Liver (tissue), 3 donors: ENCODE measurements around the gene NKD1.

Experiments used
- HNF4A ChIP-seq, 2 donors: conservative IDR thresholded peaks; 2 replicates each; pipeline ENCODE4 v1.6.1; 2016; ENCODE audit warnings: antibody characterized with exemption in 2 of 2, mild to moderate bottlenecking in 2 of 2
- JUND ChIP-seq, 2 donors: IDR thresholded peaks; 2 replicates each; pipeline ENCODE4 v1.6.1; 2016; ENCODE audit warnings: antibody characterized with exemption in 2 of 2
- NR2F2 ChIP-seq: IDR thresholded peaks from 2 replicates; pipeline ENCODE4 v1.6.1; 2016; ENCODE audit warnings: antibody characterized with exemption
- RAD21 ChIP-seq, 2 donors: IDR thresholded peaks; 2 replicates each; pipeline ENCODE4 v1.6.1; 2016; ENCODE audit warnings: antibody characterized with exemption in 2 of 2, mild to moderate bottlenecking in 2 of 2
- TF ChIP-seq, protein P1 (sequence below): fragments of 150-350 bp; IDR thresholded peaks from 2 replicates; pipeline ENCODE4 v1.5.1; 2017; ENCODE audit warnings: improper control_type of control experiment, low read depth, low read length; ENCODE audit not compliant: missing input control
- TF ChIP-seq, protein P2 (sequence below): IDR thresholded peaks from 2 replicates; pipeline ENCODE4 v1.6.1; 2016; ENCODE audit warnings: antibody characterized with exemption
- TF ChIP-seq, protein P3 (sequence below): IDR thresholded peaks from 2 replicates; pipeline ENCODE4 v1.6.1; 2016; ENCODE audit warnings: antibody characterized with exemption
- TF ChIP-seq, protein P4 (sequence below): IDR thresholded peaks from 2 replicates; pipeline ENCODE4 v1.6.1; 2016; ENCODE audit warnings: antibody characterized with exemption
- donor health status: healthy.
- donor health status: healthy.

DNA sequence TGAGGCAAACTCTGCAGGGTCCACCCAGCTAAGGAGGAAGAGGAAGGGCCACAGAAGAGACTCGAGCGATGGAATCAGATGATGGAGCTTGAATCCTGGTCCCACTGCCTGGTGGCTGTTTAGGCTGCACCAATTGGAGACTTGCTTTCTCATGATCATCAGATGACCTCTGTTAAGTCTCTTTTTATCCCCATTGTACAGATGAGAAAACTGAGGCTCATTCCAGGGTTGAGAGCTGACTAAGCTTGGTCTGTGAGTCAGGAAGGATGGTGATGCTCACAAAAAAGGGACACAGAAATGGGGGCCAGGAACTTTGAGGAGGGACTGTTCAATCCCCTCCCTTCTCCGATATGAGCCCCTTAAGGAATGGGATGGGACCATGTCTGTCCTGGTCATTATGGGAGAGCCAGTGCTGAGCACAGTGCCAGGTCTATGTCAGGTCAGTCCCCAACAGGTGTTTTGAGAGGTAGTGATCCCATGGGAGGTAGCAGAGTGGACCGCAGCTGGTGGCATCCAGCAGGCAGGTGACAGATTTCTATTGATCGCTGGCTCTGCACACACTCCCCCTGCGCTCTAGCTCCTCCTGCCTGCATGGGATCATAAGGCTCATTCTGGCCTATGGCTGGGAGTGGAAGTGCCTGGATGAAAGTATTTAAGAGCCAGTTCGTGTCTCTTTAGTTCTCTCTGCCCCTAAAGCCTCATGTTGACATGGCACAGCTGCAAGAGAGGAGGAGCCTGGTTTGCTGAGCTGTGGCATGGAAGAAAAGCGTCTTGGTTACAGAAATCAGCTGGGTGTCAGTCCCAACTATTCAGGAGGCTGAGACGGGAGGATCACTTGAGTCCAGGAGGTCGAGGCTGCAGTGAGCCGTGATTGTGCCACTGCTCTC lies 105.7 kb downstream of the NKD1 start:
- TF ChIP-seq, protein P1, sequence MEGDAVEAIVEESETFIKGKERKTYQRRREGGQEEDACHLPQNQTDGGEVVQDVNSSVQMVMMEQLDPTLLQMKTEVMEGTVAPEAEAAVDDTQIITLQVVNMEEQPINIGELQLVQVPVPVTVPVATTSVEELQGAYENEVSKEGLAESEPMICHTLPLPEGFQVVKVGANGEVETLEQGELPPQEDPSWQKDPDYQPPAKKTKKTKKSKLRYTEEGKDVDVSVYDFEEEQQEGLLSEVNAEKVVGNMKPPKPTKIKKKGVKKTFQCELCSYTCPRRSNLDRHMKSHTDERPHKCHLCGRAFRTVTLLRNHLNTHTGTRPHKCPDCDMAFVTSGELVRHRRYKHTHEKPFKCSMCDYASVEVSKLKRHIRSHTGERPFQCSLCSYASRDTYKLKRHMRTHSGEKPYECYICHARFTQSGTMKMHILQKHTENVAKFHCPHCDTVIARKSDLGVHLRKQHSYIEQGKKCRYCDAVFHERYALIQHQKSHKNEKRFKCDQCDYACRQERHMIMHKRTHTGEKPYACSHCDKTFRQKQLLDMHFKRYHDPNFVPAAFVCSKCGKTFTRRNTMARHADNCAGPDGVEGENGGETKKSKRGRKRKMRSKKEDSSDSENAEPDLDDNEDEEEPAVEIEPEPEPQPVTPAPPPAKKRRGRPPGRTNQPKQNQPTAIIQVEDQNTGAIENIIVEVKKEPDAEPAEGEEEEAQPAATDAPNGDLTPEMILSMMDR, result peak; percentile 9
- no peak for TF ChIP-seq HNF4A (conservative IDR thresholded peaks at IDR 0.05)
- TF ChIP-seq, protein P2, sequence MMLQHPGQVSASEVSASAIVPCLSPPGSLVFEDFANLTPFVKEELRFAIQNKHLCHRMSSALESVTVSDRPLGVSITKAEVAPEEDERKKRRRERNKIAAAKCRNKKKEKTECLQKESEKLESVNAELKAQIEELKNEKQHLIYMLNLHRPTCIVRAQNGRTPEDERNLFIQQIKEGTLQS, result no peak
- TF ChIP-seq RAD21 (IDR thresholded peaks at IDR 0.05), result peak in 1 of 2 donors; percentile 33
- TF ChIP-seq, protein P3, sequence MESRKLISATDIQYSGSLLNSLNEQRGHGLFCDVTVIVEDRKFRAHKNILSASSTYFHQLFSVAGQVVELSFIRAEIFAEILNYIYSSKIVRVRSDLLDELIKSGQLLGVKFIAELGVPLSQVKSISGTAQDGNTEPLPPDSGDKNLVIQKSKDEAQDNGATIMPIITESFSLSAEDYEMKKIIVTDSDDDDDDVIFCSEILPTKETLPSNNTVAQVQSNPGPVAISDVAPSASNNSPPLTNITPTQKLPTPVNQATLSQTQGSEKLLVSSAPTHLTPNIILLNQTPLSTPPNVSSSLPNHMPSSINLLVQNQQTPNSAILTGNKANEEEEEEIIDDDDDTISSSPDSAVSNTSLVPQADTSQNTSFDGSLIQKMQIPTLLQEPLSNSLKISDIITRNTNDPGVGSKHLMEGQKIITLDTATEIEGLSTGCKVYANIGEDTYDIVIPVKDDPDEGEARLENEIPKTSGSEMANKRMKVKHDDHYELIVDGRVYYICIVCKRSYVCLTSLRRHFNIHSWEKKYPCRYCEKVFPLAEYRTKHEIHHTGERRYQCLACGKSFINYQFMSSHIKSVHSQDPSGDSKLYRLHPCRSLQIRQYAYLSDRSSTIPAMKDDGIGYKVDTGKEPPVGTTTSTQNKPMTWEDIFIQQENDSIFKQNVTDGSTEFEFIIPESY, result no peak
- no peak for TF ChIP-seq JUND (IDR thresholded peaks at IDR 0.05)
- no peak for TF ChIP-seq NR2F2
- TF ChIP-seq, protein P4, sequence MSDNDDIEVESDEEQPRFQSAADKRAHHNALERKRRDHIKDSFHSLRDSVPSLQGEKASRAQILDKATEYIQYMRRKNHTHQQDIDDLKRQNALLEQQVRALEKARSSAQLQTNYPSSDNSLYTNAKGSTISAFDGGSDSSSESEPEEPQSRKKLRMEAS, result no peak
